T-helper 1 cell treated with Interleukin-12 subunit alpha and Interleukin-12 subunit beta and Interleukin-4 antibody, amounts not matched to agents 30 μg/mL and 1 μg/mL, for 36 hours (primary cell): ENCODE results near the gene RYR2.
"Not testable (repeated sequence)": the region's sequence is repeated elsewhere in the genome, so short reads cannot be mapped to it uniquely, and the experiment has no call there.

Source experiments
- H3K27ac Mint-ChIP-seq: one replicate; pipeline ENCODE4 v1.8.0; 2021; ENCODE audit warnings: mild to moderate bottlenecking, mixed read lengths
- H3K27me3 Mint-ChIP-seq: one replicate; pipeline ENCODE4 v1.8.0; 2021; ENCODE audit warnings: low read depth, mixed read lengths
- H3K36me3 Mint-ChIP-seq: one replicate; pipeline ENCODE4 v1.8.0; 2021; ENCODE audit warnings: low read depth, mixed read lengths
- H3K4me1 Mint-ChIP-seq: one replicate; pipeline ENCODE4 v1.8.0; 2021; ENCODE audit warnings: low read depth, mixed read lengths
- H3K4me3 Mint-ChIP-seq: one replicate; pipeline ENCODE4 v1.8.0; 2021; ENCODE audit warnings: mild to moderate bottlenecking, moderate library complexity, mixed read lengths
- H3K9me3 Mint-ChIP-seq: one replicate; pipeline ENCODE4 v1.8.0; 2021; ENCODE audit warnings: mixed read lengths

Gene RYR2

GRCh38 chr1:237353918-237354317, 311.9 kb downstream of the RYR2 start:
- Mint-ChIP-seq H3K4me1 (no peaks in the 10 kb centered on the region), H3K9me3 (no peaks in the 10 kb centered on the region), H3K27ac (no peak overlapping the region), H3K4me3 (no peak overlapping the region), H3K36me3 (no peaks in the 10 kb centered on the region), H3K27me3 (no peaks in the 10 kb centered on the region)

GRCh38 chr1:237355022-237355421, 313.0 kb downstream of the RYR2 start:
- Mint-ChIP-seq H3K9me3 (no peaks in the 10 kb centered on the region), H3K27ac (no peak overlapping the region), H3K36me3 (no peaks in the 10 kb centered on the region), H3K4me3 (no peak overlapping the region), H3K4me1 (no peaks in the 10 kb centered on the region), H3K27me3 (no peaks in the 10 kb centered on the region)

- Mint-ChIP-seq H3K4me3 (no peak overlapping the region), H3K27me3 (no peaks in the 10 kb centered on the region), H3K36me3 (no peaks in the 10 kb centered on the region), H3K4me1 (no peaks in the 10 kb centered on the region), H3K9me3 (no peaks in the 10 kb centered on the region), H3K27ac (no peak overlapping the region)
These were observed 316.6 kb downstream of the RYR2 start for GRCh38 chr1:237358555-237358954.

- no peaks in the 10 kb centered on the region for H3K4me1 Mint-ChIP-seq
- no peaks in the 10 kb centered on the region for H3K27me3 Mint-ChIP-seq
- no peak overlapping the region for H3K27ac Mint-ChIP-seq
- H3K4me3 Mint-ChIP-seq = no peak overlapping the region
- H3K36me3 Mint-ChIP-seq = no peaks in the 10 kb centered on the region
- no peaks in the 10 kb centered on the region for H3K9me3 Mint-ChIP-seq
These were observed 325.8 kb downstream of the RYR2 start for GRCh38 chr1:237367758-237368157.

- not testable (repeated sequence) for H3K4me3 Mint-ChIP-seq, H3K4me1 Mint-ChIP-seq, H3K36me3 Mint-ChIP-seq, H3K27me3 Mint-ChIP-seq, H3K27ac Mint-ChIP-seq, H3K9me3 Mint-ChIP-seq
These were observed 329.5 kb downstream of the RYR2 start for GRCh38 chr1:237371477-237371876.

GRCh38 chr1:237383791-237384190, 341.8 kb downstream of the RYR2 start:
- no peaks in the 10 kb centered on the region for H3K9me3 Mint-ChIP-seq
- no peak overlapping the region for H3K4me3 Mint-ChIP-seq
- no peak overlapping the region for H3K27ac Mint-ChIP-seq
- no peaks in the 10 kb centered on the region for H3K27me3 Mint-ChIP-seq
- no peaks in the 10 kb centered on the region for H3K4me1 Mint-ChIP-seq
- H3K36me3 Mint-ChIP-seq = no peaks in the 10 kb centered on the region

- Mint-ChIP-seq H3K27me3 (no peaks in the 10 kb centered on the region), H3K9me3 (no peaks in the 10 kb centered on the region), H3K36me3 (no peaks in the 10 kb centered on the region), H3K4me3 (no peak overlapping the region), H3K4me1 (no peaks in the 10 kb centered on the region), H3K27ac (no peak overlapping the region)
These were observed 342.2 kb downstream of the RYR2 start for GRCh38 chr1:237384213-237384612.

- Mint-ChIP-seq H3K4me1 (no peaks in the 10 kb centered on the region), H3K9me3 (no peaks in the 10 kb centered on the region), H3K4me3 (no peak overlapping the region), H3K27me3 (no peaks in the 10 kb centered on the region), H3K27ac (no peak overlapping the region), H3K36me3 (no peaks in the 10 kb centered on the region)
These were observed 344.6 kb downstream of the RYR2 start for GRCh38 chr1:237386362-237387143.

- Mint-ChIP-seq H3K4me3 (no peak overlapping the region), H3K36me3 (no peaks in the 10 kb centered on the region), H3K4me1 (no peaks in the 10 kb centered on the region), H3K27me3 (no peaks in the 10 kb centered on the region), H3K9me3 (no peaks in the 10 kb centered on the region), H3K27ac (no peak overlapping the region)
These were observed 345.1 kb downstream of the RYR2 start for GRCh38 chr1:237387144-237387505.

- Mint-ChIP-seq H3K27me3 (no peaks in the 10 kb centered on the region), H3K4me3 (no peak overlapping the region), H3K36me3 (no peaks in the 10 kb centered on the region), H3K9me3 (no peaks in the 10 kb centered on the region), H3K4me1 (no peaks in the 10 kb centered on the region), H3K27ac (no peak overlapping the region)
These were observed 348.8 kb downstream of the RYR2 start for GRCh38 chr1:237390823-237391222.

GRCh38 chr1:237393632-237394031, 351.6 kb downstream of the RYR2 start:
- H3K27me3 Mint-ChIP-seq = no peaks in the 10 kb centered on the region
- no peaks in the 10 kb centered on the region for H3K4me1 Mint-ChIP-seq
- H3K4me3 Mint-ChIP-seq = no peak overlapping the region
- no peaks in the 10 kb centered on the region for H3K9me3 Mint-ChIP-seq
- no peak overlapping the region for H3K27ac Mint-ChIP-seq
- no peaks in the 10 kb centered on the region for H3K36me3 Mint-ChIP-seq

GRCh38 chr1:237394281-237394680, 352.3 kb downstream of the RYR2 start:
- no peaks in the 10 kb centered on the region for H3K27me3 Mint-ChIP-seq
- no peaks in the 10 kb centered on the region for H3K36me3 Mint-ChIP-seq
- no peak overlapping the region for H3K27ac Mint-ChIP-seq
- H3K9me3 Mint-ChIP-seq = peaks cover under 1% of the 10 kb centered on the region
- H3K4me3 Mint-ChIP-seq = no peak overlapping the region
- no peaks in the 10 kb centered on the region for H3K4me1 Mint-ChIP-seq

- peaks cover 3% of the 10 kb centered on the region for H3K9me3 Mint-ChIP-seq
- no peaks in the 10 kb centered on the region for H3K27me3 Mint-ChIP-seq
- H3K36me3 Mint-ChIP-seq = no peaks in the 10 kb centered on the region
- H3K4me3 Mint-ChIP-seq = no peak overlapping the region
- no peak overlapping the region for H3K27ac Mint-ChIP-seq
- H3K4me1 Mint-ChIP-seq = no peaks in the 10 kb centered on the region
These were observed 354.4 kb downstream of the RYR2 start for GRCh38 chr1:237396426-237396825.

GRCh38 chr1:237398751-237399150, 356.8 kb downstream of the RYR2 start:
- no peak overlapping the region for H3K4me3 Mint-ChIP-seq
- peaks cover 3% of the 10 kb centered on the region for H3K9me3 Mint-ChIP-seq

GRCh38 chr1:237405912-237406311, 363.9 kb downstream of the RYR2 start:
- no peaks in the 10 kb centered on the region for H3K9me3 Mint-ChIP-seq
- no peak overlapping the region for H3K27ac Mint-ChIP-seq

More at GRCh38 chr1:237398751-237399150, 356.8 kb downstream of the RYR2 start:
- Mint-ChIP-seq H3K36me3 (no peaks in the 10 kb centered on the region), H3K27ac (no peak overlapping the region), H3K27me3 (no peaks in the 10 kb centered on the region), H3K4me1 (no peaks in the 10 kb centered on the region)

GRCh38 chr1:237411621-237412020, 369.6 kb downstream of the RYR2 start:
- H3K27ac Mint-ChIP-seq = no peak overlapping the region
- H3K4me3 Mint-ChIP-seq = no peak overlapping the region
- peaks cover 2% of the 10 kb centered on the region for H3K4me1 Mint-ChIP-seq
- no peaks in the 10 kb centered on the region for H3K9me3 Mint-ChIP-seq
- no peaks in the 10 kb centered on the region for H3K36me3 Mint-ChIP-seq
- no peaks in the 10 kb centered on the region for H3K27me3 Mint-ChIP-seq

More at GRCh38 chr1:237405912-237406311, 363.9 kb downstream of the RYR2 start:
- no peak overlapping the region for H3K4me3 Mint-ChIP-seq
- H3K4me1 Mint-ChIP-seq = no peaks in the 10 kb centered on the region
- H3K27me3 Mint-ChIP-seq = no peaks in the 10 kb centered on the region
- no peaks in the 10 kb centered on the region for H3K36me3 Mint-ChIP-seq
